ENCODE results near the gene RPL23.

Gene RPL23
- long read RNA-seq, transcript RPL23-206 (5 exons, 2,821 nt) = major isoform, 222 of 239 reads
- long read RNA-seq, partial matches to known transcripts = 12 of 239 reads
- long read RNA-seq, other reads (novel, unspliced or antisense) = 1 of 239 reads

DNA sequence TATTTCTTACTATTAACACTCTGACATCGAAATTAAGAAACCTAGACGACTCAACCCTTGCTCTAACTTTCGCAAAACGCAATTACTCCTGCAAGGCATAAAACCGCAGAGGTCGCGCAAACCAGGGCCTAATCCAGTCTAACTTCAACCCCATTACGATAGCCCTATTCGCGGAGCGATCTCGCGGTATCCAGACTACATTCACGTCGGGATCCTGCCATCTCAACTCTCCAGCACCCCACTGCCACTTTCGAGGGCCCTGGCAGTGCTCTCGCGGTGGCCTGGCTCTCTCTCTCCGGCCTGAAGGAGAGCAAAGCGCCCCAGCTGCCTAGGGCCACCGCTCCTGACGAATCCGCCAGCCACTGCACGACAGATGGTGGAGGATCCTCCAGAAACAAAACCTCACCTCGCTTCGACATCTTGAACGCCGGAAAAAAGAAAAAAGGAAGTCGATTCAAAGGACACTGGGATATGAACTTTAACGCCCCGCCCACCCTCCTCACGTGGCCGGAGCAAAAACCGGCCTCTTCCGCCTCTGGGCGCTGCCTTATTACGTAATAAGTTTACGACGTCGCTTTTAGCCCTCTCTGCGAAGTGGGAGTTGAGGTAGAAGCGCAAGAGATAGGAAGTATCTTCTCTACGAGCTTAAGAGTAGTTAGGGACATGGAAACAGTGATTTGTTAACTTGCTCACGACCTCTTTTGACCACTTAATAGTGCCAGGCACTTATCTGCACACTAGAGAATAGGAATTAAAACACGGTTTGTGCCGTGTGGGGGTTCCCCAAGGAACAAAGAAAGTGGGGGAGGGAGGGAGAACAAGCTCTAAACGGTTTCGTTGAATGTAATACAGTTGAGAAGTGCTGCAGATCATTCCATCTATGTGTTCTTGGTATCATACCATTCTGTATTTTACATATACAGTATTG is at the start of gene RPL23:
Gene RPL23 (minus strand): TSS at position 430 of the 928 bp plus-strand sequence. CDS start 11 bp downstream, at position 419.
- peak; percentile 96 to 98 for DNase-seq (ENCODE audit: low read depth in 1 of 2, low spot score in 1 of 2)
- Histone ChIP-seq H3K27me3 (ENCODE audit: insufficient read depth, poor library complexity, severe bottlenecking) (no peaks in the 10 kb centered on the region), H3K4me3 (replicated peaks; ENCODE audit: insufficient read depth, low read length) (peak within 1 kb of the TSS; percentile 60), H3K27ac (replicated peaks) (peak within 1 kb of the TSS; percentile 88)
- TF ChIP-seq POLR2AphosphoS5 (IDR thresholded peaks at IDR 0.05; ENCODE audit: low read depth) (peak; percentile 97), SPI1 (IDR thresholded peaks at IDR 0.05; ENCODE audit: borderline replicate concordance, low read depth) (peak; percentile 91), GABPA (IDR thresholded peaks at IDR 0.05; ENCODE audit: low read depth) (0 out of 2 replicates have a peak, but pooled peaks have one; percentile 41)
- TF ChIP-seq, protein P1, sequence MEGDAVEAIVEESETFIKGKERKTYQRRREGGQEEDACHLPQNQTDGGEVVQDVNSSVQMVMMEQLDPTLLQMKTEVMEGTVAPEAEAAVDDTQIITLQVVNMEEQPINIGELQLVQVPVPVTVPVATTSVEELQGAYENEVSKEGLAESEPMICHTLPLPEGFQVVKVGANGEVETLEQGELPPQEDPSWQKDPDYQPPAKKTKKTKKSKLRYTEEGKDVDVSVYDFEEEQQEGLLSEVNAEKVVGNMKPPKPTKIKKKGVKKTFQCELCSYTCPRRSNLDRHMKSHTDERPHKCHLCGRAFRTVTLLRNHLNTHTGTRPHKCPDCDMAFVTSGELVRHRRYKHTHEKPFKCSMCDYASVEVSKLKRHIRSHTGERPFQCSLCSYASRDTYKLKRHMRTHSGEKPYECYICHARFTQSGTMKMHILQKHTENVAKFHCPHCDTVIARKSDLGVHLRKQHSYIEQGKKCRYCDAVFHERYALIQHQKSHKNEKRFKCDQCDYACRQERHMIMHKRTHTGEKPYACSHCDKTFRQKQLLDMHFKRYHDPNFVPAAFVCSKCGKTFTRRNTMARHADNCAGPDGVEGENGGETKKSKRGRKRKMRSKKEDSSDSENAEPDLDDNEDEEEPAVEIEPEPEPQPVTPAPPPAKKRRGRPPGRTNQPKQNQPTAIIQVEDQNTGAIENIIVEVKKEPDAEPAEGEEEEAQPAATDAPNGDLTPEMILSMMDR (IDR thresholded peaks at IDR 0.05; ENCODE audit: insufficient read depth, low read length) = no peak
- TF ChIP-seq, protein P2, sequence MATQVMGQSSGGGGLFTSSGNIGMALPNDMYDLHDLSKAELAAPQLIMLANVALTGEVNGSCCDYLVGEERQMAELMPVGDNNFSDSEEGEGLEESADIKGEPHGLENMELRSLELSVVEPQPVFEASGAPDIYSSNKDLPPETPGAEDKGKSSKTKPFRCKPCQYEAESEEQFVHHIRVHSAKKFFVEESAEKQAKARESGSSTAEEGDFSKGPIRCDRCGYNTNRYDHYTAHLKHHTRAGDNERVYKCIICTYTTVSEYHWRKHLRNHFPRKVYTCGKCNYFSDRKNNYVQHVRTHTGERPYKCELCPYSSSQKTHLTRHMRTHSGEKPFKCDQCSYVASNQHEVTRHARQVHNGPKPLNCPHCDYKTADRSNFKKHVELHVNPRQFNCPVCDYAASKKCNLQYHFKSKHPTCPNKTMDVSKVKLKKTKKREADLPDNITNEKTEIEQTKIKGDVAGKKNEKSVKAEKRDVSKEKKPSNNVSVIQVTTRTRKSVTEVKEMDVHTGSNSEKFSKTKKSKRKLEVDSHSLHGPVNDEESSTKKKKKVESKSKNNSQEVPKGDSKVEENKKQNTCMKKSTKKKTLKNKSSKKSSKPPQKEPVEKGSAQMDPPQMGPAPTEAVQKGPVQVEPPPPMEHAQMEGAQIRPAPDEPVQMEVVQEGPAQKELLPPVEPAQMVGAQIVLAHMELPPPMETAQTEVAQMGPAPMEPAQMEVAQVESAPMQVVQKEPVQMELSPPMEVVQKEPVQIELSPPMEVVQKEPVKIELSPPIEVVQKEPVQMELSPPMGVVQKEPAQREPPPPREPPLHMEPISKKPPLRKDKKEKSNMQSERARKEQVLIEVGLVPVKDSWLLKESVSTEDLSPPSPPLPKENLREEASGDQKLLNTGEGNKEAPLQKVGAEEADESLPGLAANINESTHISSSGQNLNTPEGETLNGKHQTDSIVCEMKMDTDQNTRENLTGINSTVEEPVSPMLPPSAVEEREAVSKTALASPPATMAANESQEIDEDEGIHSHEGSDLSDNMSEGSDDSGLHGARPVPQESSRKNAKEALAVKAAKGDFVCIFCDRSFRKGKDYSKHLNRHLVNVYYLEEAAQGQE (IDR thresholded peaks at IDR 0.05; ENCODE audit: insufficient replicate concordance, low read depth) = peak; percentile 84

DNA sequence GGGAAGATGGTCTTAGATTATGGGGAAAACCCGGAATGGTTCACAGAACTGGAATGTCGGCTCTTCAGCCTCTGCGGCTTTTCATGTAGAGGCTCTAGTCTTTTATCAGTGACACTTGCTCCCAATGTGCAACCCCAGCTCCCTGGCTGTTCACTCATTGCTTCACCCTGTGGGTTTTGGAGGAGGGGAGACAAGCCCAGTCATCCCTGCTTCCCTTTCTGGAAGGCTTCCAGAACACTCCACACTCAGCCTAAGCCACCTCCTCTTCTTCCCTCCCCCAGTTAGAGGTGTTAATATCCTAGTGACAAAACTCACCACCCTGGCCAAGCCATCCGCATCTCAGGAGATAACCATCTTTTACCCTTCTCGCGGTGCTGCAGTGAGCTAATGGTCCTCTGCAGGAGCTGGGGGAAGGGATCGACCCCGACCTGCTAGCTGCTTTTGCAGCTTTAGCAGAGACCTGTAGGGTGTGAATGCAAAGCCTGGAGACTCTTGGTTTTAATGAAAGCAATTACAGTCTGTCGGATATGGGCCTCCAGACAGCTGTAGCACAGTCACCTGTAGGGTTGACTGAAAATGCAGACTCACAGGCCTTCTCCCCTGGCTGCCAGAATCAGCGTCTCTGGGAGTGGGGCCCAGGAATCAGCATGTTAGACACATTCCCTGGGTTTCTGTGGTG is 47.6 kb upstream of the RPL23 start:
- H3K27ac ChIP-seq (replicated peaks) = peak overlapping the region; percentile 96
- no peak for TF ChIP-seq GABPA (IDR thresholded peaks at IDR 0.05; ENCODE audit: low read depth)
- peak; percentile 96 for TF ChIP-seq POLR2AphosphoS5 (IDR thresholded peaks at IDR 0.05; ENCODE audit: low read depth)
- H3K27me3 ChIP-seq (ENCODE audit: insufficient read depth, poor library complexity, severe bottlenecking) = no peaks in the 10 kb centered on the region
- H3K4me3 ChIP-seq (replicated peaks; ENCODE audit: insufficient read depth, low read length) = no peak overlapping the region
- peak; percentile 96 to 98 for DNase-seq (ENCODE audit: low read depth in 1 of 2, low spot score in 1 of 2)

DNA sequence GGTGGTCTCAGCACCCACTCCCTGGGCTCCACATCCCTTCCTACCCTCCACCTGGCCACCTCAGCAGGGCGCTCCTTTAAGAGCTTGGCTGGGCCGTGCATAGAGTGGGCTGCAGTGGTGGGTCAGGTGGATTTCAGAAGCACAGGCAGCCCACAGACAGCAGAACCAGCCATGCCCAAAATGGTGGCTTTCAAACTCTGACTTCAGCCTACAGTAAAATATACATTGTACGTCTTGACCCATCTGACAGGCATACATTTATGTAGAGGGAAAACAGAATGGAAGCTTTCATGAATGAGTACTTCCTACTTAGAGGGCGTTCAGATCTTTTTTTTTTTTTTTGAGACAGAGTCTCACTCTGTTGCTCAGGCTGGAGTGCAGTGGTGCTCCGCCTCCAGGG is 45.9 kb upstream of the RPL23 start:
- Histone ChIP-seq H3K27me3 (ENCODE audit: insufficient read depth, poor library complexity, severe bottlenecking) (no peaks in the 10 kb centered on the region), H3K27ac (replicated peaks) (peak overlapping the region; percentile 96), H3K4me3 (replicated peaks; ENCODE audit: insufficient read depth, low read length) (no peak overlapping the region)
- no peak for DNase-seq (ENCODE audit: low read depth in 1 of 2, low spot score in 1 of 2)
- TF ChIP-seq, protein P2 (IDR thresholded peaks at IDR 0.05; ENCODE audit: insufficient replicate concordance, low read depth) = no peak
- TF ChIP-seq SPI1 (IDR thresholded peaks at IDR 0.05; ENCODE audit: borderline replicate concordance, low read depth) (no peak), GABPA (IDR thresholded peaks at IDR 0.05; ENCODE audit: low read depth) (no peak), POLR2AphosphoS5 (IDR thresholded peaks at IDR 0.05; ENCODE audit: low read depth) (no peak)
- TF ChIP-seq, protein P1 (IDR thresholded peaks at IDR 0.05; ENCODE audit: insufficient read depth, low read length) = no peak

All from HL-60 (cell line).